Ureter (tissue), 1 donor: ENCODE data around the gene PDE4D. TPM values are rescaled to one million over a fixed set of nuclear protein-coding genes. Genes with fewer than 3 reads are reported as not detected.
"Not testable (repeated sequence)": the region's sequence is repeated elsewhere in the genome, so short reads cannot be mapped to it uniquely, and the experiment has no call there.

Experiments used
- DNase-seq: peaks from one replicate; pipeline ENCODE4 v3.0.0-alpha.2; 2020; ENCODE audit warnings: low spot score
- total RNA-seq: library from RNA; stranded (reverse); gene quantifications from one replicate; pipeline ENCODE4 v1.2.4, GENCODE V29; 2023
- donor health status: DM: yes; HTN: yes; CAD: no.

PDE4D gene
- total RNA-seq, 1 donor from 2014 or later: 106 TPM

GRCh38 chr5:59328709-59329296, 564.7 kb downstream of the PDE4D start:
- DNase-seq: no peak

GRCh38 chr5:59327191-59327980, 566.1 kb downstream of the PDE4D start:
- DNase-seq: no peak

- no peak for DNase-seq
Measured at GRCh38 chr5:59326596-59326995, 566.9 kb downstream of the PDE4D start.

- DNase-seq: no peak
Measured at GRCh38 chr5:59325070-59325469, 568.5 kb downstream of the PDE4D start.

- no peak for DNase-seq
Measured at GRCh38 chr5:59322894-59323293, 570.6 kb downstream of the PDE4D start.

- no peak for DNase-seq
Measured at GRCh38 chr5:59322058-59322457, 571.5 kb downstream of the PDE4D start.

- no peak for DNase-seq
Measured at GRCh38 chr5:59321642-59322041, 571.9 kb downstream of the PDE4D start.

- no peak for DNase-seq
Measured at GRCh38 chr5:59320420-59320819, 573.1 kb downstream of the PDE4D start.

GRCh38 chr5:59319250-59319649, 574.3 kb downstream of the PDE4D start:
- DNase-seq: no peak

- no peak for DNase-seq
Measured at GRCh38 chr5:59317774-59318205, 575.7 kb downstream of the PDE4D start.

GRCh38 chr5:59317023-59317773, 576.3 kb downstream of the PDE4D start:
- DNase-seq: no peak

- no peak for DNase-seq
Measured at GRCh38 chr5:59312223-59312622, 581.3 kb downstream of the PDE4D start.

- not testable (repeated sequence) for DNase-seq
Measured at GRCh38 chr5:59308685-59309084, 584.8 kb downstream of the PDE4D start.

- not testable (repeated sequence) for DNase-seq
Measured at GRCh38 chr5:59303289-59303716, 590.2 kb downstream of the PDE4D start.

GRCh38 chr5:59302509-59302908, 591.0 kb downstream of the PDE4D start:
- not testable (repeated sequence) for DNase-seq

- no peak for DNase-seq
Measured at GRCh38 chr5:59301727-59302126, 591.8 kb downstream of the PDE4D start.

- DNase-seq: no peak
Measured at GRCh38 chr5:59300930-59301329, 592.6 kb downstream of the PDE4D start.

GRCh38 chr5:59299006-59299405, 594.5 kb downstream of the PDE4D start:
- no peak for DNase-seq

- DNase-seq: no peak
Measured at GRCh38 chr5:59296317-59297264, 596.9 kb downstream of the PDE4D start.

- DNase-seq: no peak
Measured at GRCh38 chr5:59293700-59294099, 599.8 kb downstream of the PDE4D start.

GRCh38 chr5:59291941-59292340, 601.6 kb downstream of the PDE4D start:
- DNase-seq: no peak
